Ureter (tissue), 1 donor: ENCODE data around the gene RPTOR. TPM values are rescaled to one million over a fixed set of nuclear protein-coding genes. Genes with fewer than 3 reads are reported as not detected.

Experiments used
- total RNA-seq: library from RNA; stranded (reverse); gene quantifications from one replicate; pipeline ENCODE4 v1.2.4, GENCODE V29; 2023
- donor health status: DM: yes; HTN: yes; CAD: no.

RPTOR gene
- total RNA-seq, 1 donor from 2014 or later = 64.2 TPM

Other genes starting within 250 kb of the RPTOR start
- gene ENDOV, start 129.7 kb upstream of the RPTOR start, total RNA-seq = 21.2 TPM
- 2.0 TPM for gene NPTX1, start 68.2 kb upstream of the RPTOR start, total RNA-seq